ENCODE data around the gene TOP3B. TPM values are rescaled to one million over a fixed set of nuclear protein-coding genes. Genes with fewer than 3 reads are reported as not detected.

The TOP3B gene
- polyA plus RNA-seq, 1 experiment, result 12.8 TPM

GRCh38 chr22:22026157-22026831 lies 43.7 kb upstream of the TOP3B start:
- no peak for TF ChIP-seq CTCF (IDR thresholded peaks at IDR 0.05; ENCODE audit: insufficient read depth, low read depth, low read length)
- H3K4me3 ChIP-seq (ENCODE audit: low read depth, low read length), result no peak overlapping the region
- no peaks in the 10 kb centered on the region for H3K36me3 ChIP-seq (ENCODE audit: control insufficient read depth, insufficient read depth, low read length)
- ChIA-PET POLR2A (no interaction called here), CTCF (interaction anchor here (0.8 kb wide), 1 partner anchor 35 kb away, joined by 3 read pairs; no protein-coding TSS in a partner anchor)
- no peaks in the 10 kb centered on the region; the same call in 1 of the 2 replicates for H3K27me3 ChIP-seq (ENCODE audit: control insufficient read depth, insufficient read depth, low read length)
- DNase-seq (ENCODE audit: low read depth), result no peak

DNA sequence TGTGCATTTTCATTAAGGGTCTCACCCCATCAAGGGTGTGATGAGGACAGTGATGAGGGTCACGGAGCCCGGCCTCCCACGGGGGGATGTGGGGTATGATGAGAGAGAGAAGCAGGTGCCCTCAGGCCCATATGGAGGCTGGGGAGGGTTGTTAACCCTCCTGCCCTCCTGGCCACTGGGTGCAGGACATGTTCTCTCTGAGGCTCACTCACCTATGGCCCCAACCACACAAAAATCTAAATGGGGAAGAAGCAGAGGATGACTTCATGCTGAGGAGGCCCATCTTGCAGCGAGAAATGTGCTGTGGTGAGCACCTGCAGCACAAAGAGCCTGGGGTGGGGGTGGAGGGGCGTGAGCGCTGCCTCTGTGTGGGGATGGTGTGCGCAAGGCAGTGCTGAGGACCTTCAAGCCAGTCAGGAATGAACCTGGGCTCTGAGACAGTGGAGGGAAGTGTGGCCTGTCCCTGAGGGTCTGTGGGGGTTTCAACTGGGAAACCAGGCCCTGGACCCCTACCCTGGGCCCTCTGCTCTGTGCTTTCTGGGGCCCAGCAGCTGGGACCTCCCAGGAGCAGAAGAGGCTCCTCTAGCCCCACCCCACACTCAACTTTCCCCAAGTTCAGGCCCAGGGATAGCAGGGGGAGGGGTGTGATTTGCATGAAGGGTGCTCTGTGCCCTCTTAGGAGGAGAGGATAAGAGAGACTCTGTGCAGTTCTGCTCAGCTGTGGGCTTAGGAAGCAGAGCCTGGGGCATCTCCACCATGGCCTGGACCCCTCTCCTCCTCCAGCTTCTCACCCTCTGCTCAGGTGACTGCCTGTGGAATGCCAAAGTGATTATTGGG lies 43.0 kb upstream of the TOP3B start:
- ChIA-PET CTCF (no interaction called here), POLR2A (no interaction called here)
- no peaks in the 10 kb centered on the region; the same call in 1 of the 2 replicates for H3K27me3 ChIP-seq (ENCODE audit: control insufficient read depth, insufficient read depth, low read length)
- DNase-seq (ENCODE audit: low read depth), result no peak
- no peaks in the 10 kb centered on the region for H3K36me3 ChIP-seq (ENCODE audit: control insufficient read depth, insufficient read depth, low read length)
- no peak for TF ChIP-seq CTCF (IDR thresholded peaks at IDR 0.05; ENCODE audit: insufficient read depth, low read depth, low read length)
- H3K4me3 ChIP-seq (ENCODE audit: low read depth, low read length), result no peak overlapping the region

- no peak for DNase-seq (ENCODE audit: low read depth)
- H3K36me3 ChIP-seq (ENCODE audit: control insufficient read depth, insufficient read depth, low read length), result no peaks in the 10 kb centered on the region
- POLR2A ChIA-PET, result no interaction called here
- no peak overlapping the region for H3K4me3 ChIP-seq (ENCODE audit: low read depth, low read length)
- CTCF ChIA-PET, result no interaction called here
- TF ChIP-seq CTCF (IDR thresholded peaks at IDR 0.05; ENCODE audit: insufficient read depth, low read depth, low read length), result no peak
- H3K27me3 ChIP-seq (ENCODE audit: control insufficient read depth, insufficient read depth, low read length), result no peaks in the 10 kb centered on the region; the same call in 1 of the 2 replicates
Measured at GRCh38 chr22:22024440-22024839, 41.9 kb upstream of the TOP3B start.

GRCh38 chr22:22023581-22024137 lies 41.1 kb upstream of the TOP3B start:
- ChIA-PET POLR2A (no interaction called here), CTCF (no interaction called here)
- Histone ChIP-seq H3K36me3 (ENCODE audit: control insufficient read depth, insufficient read depth, low read length) (no peaks in the 10 kb centered on the region), H3K27me3 (ENCODE audit: control insufficient read depth, insufficient read depth, low read length) (no peaks in the 10 kb centered on the region; the same call in 1 of the 2 replicates), H3K4me3 (ENCODE audit: low read depth, low read length) (no peak overlapping the region)
- TF ChIP-seq CTCF (IDR thresholded peaks at IDR 0.05; ENCODE audit: insufficient read depth, low read depth, low read length), result no peak
- no peak for DNase-seq (ENCODE audit: low read depth)

- H3K4me3 ChIP-seq (ENCODE audit: low read depth, low read length), result no peak overlapping the region
- H3K36me3 ChIP-seq (ENCODE audit: control insufficient read depth, insufficient read depth, low read length), result no peaks in the 10 kb centered on the region
- POLR2A ChIA-PET, result no interaction called here
- TF ChIP-seq CTCF (IDR thresholded peaks at IDR 0.05; ENCODE audit: insufficient read depth, low read depth, low read length), result no peak
- CTCF ChIA-PET, result interaction anchor here (0.9 kb wide), 1 partner anchor 85 kb away, joined by 3 read pairs; no protein-coding TSS in a partner anchor
- no peaks in the 10 kb centered on the region; the same call in 1 of the 2 replicates for H3K27me3 ChIP-seq (ENCODE audit: control insufficient read depth, insufficient read depth, low read length)
- no peak for DNase-seq (ENCODE audit: low read depth)
Measured at GRCh38 chr22:22022947-22023534, 40.5 kb upstream of the TOP3B start.

Measured in BJ (cell line).